HG03025 (cell line): Measurements from ENCODE around the gene C19orf53.

ENCODE experiments used
- ATAC-seq: cut with Tn5 transposase; IDR thresholded peaks from one replicate; pipeline ENCODE4 v1.9.1; 2021; ENCODE audit warnings: mild to moderate bottlenecking, moderate library complexity; ENCODE audit not compliant: unreplicated experiment, low FRiP score

C19orf53 gene

DNA sequence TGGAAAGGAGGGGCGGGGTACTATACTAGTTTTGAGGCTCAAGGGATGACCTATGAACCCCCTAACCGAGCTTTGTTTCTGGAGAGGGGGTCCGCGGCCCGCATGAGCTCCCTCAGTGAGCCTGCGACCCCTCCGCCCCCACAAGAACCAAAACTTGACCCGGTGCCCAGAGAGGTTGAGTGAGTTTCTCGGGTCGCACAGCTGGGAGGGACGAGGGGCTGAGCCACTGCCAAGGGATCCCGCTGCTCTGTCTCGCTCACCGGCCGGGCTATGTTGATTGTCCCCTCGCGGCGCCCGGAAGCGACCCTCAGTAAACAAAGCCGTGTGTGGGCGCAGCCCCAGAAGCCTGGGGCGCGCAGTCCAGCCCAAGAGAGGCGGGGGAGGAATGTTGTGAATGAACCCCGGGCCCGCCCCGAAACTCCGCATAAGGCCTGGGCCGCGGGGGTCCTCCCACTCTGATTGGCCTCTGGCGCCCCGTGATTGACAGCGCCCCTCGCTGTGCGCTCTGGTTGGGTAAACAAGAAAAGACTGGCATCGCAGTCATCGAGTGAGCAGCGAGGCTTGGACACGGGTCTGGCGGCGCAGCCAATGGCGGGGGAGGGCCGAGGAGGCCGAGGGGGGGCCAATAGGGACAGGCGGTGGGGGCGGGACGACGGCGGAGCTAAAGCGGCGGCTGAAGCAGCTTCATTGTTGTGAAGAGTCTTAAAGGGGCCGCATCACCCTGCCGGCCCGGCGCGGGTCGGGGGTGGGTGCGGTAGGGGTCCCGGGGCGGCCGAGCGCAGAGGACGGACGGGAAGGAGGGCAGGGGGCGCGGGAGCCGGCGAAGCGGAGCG, 20.7 kb downstream of the C19orf53 start, which contains the start of gene ZSWIM4:
Gene ZSWIM4 (plus strand): TSS at position 687 of the 833 bp plus-strand sequence. CDS start 206 bp downstream, outside the sequence.
- ATAC-seq = peak; percentile 82

DNA sequence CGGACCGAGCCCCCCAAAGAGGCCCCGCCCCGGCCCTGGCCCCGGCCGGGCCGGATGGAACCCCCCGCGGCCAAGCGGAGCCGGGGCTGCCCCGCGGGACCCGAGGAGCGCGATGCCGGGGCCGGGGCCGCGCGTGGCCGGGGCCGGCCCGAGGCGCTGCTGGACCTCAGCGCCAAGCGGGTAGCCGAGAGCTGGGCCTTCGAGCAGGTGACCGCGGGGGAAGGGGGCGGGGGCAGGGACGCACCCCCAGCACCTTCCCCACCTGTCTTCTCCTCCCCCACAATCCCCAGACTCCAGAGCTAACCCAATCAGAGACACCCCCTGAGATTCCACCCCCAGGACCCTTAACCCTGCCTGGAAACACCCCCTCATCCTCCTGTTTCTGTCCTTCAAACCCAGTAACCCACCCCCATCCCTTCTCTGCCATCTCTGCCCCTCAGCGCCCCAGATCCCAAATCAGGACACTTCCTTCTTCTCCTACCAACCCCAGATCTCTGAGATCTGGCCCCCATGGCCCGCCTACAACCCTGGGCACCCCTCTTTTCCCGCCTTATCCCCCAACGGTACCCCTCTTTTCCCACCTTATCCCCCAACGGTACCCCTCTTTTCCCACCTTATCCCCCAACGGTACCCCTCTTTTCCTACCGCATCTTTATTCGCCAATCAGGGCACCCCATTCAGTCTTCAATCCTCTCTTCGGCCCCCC, 21.5 kb downstream of the C19orf53 start:
- ATAC-seq = no peak

DNA sequence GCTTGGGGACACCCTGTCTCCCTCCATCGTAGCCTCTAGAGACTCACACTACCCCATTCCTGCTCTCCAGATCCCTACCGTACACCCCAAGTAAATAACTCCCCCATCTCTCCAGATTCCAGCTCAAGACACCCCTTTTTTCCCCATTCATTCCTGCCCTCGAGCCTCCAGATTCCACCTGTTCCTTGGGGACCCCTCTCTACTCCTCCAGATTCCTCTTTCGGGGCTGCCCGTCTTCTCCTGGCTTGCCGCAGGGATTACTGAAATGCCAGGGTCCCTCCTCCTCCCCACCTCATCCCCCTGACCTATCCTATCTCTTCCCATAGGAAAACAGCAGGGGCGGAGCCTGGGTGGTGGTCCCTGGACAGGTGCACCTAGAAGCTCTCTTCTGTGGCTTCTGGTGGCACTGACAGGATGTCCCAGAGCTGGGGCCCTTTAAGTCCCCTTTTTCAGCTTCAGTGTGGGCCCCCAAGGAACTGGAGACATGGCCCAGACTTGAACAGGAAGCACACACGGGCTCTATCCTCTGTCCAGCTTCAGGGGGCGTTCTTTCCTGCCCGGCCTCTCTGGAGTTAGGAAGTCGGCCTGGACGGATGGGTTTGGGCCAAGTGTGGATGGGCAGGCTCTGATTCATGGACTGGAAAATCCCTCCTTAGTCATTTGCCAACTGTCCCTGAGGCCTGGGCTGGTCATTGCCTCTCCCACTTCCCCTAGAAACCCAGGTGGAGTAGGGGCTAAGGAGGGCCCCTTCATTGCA, 22.2 kb downstream of the C19orf53 start:
- ATAC-seq = no peak

DNA sequence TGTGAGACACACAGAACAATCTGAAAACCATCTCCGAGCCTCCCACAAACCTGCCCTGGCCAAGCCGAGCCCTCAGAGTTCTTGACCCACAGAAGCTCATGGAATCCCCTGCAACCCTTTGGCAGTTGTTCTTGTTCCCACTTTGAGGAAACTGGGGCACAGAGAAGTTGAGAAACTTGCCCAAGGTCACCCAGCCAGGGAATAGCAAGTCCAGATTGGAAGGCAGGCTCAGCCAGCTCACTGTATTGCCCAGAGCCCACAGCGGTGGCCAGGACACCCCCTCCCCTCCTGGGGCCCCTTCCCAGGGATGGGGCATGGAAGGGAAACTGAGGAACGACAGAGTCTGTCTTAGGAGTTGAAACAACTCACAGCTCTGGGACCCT, 22.8 kb downstream of the C19orf53 start:
- ATAC-seq = no peak

DNA sequence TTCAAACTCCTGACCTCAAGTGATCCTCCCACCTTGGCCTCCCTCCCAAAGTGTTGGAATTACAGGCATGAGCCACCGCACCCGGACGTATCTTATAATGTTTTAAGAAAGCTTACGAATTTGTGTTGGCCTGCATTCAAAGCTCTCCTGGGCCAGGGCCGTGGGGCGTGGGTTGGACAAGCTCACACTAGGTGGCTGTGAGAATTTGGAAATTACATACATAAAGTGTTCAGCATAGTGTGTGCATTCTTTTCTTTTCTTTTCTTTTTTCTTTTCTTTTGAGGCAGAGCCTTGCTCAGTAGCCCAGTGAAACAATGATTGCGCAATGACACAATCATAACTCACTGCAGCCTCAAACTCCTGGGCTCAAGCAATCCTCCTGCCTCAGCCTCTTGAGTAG, 23.6 kb downstream of the C19orf53 start:
- no peak for ATAC-seq

DNA sequence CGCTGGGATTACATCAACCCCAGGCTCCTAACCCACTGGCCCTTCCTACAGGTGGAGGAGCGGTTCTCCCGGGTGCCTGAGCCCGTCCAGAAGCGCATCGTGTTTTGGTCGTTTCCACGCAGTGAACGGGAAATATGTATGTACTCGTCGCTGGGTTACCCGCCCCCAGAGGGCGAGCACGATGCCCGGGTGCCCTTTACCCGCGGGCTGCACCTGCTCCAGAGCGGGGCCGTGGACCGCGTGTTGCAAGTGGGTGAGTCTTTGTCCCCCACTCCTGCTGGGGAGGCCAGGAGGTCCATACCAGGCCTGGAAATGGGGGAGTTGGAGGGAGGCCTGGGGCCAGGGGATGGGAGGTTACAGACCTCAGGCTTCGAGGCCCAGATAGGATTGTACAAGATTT, 25.4 kb downstream of the C19orf53 start:
- ATAC-seq = no peak

DNA sequence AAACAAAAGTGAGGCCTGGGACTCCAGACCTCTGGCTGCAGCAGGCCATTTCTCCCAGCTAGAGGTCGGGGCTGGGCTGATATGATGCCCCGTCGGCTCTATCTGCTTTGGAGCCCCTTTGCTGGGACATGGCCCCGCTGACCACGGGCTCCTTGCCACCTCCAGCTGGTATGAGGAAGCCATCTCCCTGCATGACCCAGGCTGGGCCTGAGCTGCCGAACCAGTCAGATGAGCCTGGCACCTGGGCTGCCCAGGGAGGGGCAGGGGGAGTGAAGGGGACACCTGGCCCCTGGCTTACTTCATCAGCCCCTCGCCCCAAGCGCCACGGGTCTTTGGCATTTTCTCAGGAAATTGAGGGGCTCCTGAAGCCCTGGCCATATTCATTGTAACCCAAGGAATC, 28.8 kb downstream of the C19orf53 start:
- ATAC-seq = no peak

DNA sequence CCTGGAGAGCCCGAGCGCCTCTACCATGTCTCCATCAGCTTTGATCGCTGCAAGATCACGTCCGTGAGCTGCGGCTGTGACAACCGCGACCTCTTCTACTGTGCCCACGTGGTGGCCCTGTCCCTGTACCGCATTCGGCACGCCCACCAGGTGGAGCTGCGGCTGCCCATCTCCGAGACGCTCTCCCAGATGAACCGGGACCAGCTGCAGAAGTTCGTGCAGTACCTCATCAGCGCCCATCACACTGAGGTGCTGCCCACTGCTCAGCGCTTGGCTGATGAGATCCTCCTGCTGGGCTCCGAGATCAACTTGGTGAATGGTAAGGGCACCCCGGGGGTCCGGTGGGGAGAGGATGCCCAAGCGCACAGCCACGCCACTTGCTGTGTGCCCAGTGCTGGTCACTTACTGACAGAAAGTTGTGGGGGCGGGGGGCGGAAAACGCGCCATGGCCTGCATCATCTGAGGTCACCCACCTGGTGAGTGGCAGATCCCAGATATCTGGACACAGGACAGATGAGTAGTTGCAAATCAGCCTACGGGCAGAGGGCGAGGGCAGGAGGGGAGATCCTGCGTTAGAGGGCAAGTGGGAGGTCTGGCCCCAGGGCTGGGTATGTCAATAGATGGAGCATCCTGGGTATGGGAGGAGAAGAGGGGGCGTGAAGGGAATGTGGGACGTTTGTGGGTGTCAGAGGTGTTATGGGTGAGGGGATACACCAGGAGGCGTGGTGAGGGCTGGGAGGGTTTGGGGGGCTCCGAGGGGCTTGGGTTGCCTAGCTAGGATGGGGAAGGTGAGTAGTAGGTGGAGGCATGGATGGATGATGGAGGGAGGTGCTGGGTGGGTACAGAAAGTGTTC, 30.8 kb downstream of the C19orf53 start:
- no peak for ATAC-seq

DNA sequence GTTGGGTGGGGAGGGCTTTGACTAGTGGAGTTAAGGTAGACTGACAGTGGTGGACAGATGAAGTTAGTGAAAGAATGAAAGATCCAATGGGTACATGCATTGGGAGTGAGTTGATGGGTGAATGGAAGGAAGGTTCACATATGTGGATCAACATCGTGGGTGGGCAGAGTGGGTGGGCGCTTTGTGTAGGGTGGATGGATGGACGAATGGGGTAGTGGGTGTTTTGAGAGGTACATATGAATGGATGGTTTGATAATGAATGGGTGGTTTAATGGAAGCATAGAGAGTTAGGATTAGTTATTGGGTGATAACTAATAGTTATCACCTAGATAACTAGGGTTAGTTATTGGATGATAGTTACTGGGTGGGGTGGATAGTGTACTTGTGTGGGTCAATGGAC, 32.5 kb downstream of the C19orf53 start:
- ATAC-seq = no peak

DNA sequence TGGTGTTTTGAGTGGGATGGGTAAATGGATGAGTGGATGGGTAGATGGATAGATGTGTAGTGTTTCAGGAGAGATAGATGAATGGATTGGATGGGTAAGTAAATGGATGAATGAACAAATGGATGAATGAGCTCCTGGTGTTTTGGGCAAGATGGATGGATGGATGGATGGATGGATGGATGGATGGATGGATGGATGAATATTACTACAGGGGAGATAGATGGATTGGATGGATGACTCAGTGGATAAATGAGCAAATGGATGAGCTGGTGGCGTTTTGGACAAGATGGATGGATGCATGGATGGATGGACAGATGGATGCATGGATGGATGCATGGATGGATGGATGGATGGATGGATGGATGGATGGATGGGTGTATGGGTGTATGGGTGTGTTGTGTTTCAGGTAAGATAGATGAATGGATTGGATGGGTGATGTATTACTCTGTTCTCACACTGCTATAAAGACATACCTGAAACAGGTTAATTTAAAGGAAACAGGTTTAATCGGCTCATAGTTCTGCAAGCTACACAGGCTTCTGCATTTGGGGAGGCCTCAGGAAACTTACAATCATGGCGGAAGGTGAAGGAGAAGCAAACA, 33.3 kb downstream of the C19orf53 start:
- ATAC-seq = no peak

DNA sequence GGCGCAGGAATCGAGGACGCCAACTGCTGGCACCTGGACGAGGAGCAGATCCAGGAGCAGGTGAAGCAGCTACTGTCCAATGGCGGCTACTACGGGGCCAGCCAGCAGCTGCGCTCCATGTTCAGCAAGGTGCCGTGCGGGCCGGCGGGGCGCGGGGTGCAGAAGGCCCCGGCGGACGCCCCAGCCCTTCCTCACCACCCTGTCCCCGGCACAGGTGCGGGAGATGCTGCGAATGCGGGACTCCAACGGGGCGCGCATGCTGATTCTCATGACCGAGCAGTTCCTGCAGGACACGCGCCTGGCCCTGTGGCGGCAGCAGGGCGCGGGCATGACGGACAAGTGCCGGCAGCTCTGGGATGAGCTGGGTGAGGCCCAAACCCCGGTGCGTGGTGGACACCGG, 34.6 kb downstream of the C19orf53 start:
- ATAC-seq = no peak

DNA sequence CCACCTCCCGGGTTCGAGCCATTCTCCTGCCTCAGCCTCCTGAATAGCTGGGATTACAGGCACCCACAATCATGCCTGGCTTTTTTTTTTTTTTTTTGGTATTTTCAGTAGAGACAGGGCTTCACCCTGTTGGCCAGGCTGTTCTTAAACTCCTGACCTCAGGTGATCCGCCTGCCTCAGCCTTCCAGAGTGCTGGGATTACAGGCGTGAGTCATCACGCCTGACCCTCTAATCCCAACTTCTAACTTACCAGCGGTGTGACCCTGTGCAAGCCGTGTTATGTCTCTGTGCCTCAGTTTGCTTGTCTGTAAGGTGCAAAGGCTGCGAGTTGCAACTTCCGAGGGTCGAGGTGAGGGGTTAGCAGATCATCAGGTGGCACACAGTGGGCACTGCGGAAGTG, 38.3 kb downstream of the C19orf53 start:
- ATAC-seq = no peak

DNA sequence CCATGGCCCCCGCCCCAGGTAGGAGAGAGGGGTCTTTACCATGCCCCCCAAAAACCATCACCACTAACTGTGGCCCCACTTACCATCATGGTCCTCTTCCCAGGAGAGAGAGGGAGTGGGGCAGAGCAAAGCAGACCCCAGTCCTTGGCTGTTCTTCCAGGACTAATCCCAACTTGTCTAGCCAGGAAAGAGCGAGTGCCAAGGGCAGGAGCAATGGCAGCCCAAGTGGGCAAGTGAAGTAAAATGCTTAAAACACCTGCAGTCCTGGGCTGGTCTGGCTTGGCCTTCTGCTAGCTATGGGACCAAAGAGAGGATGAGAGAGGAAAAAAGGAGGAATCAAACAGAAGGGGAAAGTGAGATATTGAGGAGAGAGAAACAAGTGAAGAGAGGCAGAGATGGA, 38.9 kb downstream of the C19orf53 start:
- no peak for ATAC-seq

DNA sequence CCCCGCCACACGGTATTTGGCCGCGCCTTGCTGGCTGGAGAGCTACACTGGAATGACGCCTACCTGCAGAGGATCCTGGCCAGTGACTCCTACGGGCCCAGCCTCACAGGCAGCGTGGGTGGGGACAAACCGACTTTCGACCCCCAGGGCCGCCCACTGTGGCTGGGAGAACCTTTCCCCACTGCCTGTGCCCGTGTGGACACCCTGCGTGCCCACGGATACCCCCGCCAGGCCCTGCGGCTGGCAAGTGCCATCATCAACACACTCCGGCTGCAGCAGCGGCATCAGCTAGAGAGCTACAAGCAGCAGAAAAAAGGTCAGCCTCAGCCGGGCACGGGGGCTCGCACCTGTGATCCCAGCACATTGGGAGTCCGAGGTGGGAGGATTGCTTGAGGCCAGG, 40.3 kb downstream of the C19orf53 start:
- ATAC-seq = no peak

DNA sequence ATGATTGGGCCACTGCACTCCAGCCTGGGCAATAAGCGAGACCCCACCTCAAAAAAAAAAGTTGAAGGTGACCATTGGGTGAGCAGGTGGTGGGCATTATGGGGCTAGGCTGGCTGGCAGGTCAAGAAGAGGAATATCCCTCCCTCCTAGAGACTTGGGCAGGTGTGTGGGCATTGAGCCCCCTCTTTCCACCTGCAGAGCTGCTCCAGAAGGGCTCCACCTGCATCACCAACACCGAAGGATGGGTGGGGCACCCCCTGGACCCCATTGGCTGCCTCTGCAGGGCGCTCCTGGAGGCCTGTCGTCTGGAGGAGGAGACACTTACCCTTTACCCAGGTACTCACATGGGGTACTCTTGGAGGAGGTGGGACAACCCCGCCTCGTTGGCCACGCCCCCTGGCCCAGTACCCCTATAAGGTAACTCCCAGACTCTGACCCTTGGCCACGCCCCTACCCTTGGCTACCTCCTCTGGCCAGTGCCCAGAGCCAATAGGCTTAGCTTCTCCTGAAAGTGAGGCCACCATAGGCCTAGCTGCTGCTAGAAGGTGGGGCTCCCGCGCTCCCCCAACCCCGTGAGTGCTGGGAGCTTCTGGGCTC, 42.9 kb downstream of the C19orf53 start:
- ATAC-seq = no peak

DNA sequence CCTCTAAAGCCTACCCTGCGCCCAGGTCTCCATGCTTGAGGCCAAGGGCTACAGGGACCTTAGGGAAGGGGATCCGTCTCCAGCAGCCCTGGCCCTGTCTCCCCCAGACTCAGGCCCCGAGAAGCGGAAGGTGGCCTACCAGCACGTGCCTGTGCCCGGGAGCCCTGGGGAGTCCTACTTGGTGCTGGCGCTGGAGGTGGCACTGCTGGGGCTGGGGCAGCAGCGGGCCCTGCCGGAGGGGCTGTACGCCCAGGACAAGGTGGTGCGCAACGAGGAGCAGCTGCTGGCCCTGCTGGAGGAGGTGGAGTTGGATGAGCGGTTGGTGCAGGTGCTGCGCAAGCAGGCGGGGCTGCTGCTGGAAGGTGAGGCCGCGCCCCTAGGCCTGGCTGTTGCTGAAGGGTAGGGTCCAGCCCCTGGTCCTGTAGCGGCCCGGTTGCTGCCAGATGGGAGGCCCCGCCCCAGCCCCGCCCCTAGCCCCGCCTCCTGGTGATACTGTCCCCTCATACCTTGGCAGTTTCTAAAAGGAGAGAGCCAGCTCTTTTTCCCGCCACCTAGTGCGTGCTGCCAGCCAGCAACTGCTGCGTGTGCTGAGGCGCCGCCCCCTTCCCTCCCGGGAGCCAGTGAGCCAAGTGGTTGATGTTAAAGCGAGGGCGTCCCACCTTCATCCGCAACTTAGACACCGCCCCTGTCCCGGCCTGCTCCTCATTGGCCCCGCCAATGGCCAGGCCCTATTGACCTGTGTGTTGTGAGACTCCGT, 43.5 kb downstream of the C19orf53 start:
- ATAC-seq = no peak

DNA sequence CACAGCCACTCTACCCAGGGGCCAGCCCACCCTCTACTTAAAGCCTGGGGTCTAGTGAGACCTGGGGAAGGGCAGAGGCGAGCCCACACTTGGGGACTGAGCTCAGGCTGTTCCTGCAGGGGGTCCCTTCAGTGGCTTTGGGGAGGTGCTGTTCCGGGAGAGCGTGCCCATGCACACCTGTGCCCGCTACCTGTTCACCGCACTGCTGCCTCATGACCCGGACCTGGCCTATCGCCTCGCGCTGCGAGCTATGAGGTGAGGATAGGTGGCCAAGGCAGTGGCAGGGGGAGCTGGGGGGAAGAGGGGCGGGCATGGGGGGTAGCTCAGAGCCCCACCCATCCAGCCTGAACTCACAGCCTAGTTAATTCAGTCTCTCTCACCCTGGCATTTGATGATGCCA, 45.0 kb downstream of the C19orf53 start:
- no peak for ATAC-seq

DNA sequence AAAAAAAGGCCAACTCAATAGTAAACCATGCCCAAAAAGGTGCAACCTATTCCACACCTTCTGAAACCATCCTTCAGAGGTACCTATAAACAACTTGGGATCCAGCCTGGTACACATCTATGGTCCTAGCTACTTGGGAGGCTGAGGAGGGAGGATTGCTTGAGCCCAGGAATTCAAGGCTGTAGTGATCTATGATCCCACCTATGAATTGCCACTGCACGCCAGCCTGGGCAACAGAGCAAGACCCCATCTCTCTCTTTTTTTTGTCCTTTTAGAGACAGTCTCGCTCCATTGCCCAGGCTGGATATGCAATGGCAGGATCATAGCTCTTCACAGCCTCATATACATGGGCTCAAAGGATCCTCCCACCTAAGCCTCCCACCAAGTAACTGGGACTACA, 47.0 kb downstream of the C19orf53 start:
- no peak for ATAC-seq

DNA sequence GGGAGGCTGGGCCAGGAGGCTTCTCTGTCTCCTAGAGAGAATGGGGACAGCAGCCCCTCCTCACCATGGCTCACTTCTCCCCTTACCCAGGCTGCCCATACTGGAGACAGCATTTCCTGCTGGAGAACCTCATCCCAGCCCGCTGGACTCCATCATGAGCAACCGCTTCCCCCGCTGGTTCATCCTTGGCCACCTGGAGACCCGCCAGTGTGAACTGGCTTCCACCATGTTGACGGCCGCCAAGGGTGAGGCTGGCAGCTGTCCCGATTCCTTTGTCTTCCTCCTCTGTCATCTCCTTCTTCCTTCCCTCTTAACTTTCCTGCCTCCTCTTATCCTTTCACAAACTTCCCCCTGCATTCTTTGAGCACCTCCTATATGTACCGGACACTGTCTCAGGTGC, 49.0 kb downstream of the C19orf53 start:
- ATAC-seq = no peak
